ENCODE data around the gene AVL9. TPM values are rescaled to one million over a fixed set of nuclear protein-coding genes. Genes with fewer than 3 reads are reported as not detected.
"Not testable (repeated sequence)": the region's sequence is repeated elsewhere in the genome, so short reads cannot be mapped to it uniquely, and the experiment has no call there.

AVL9 gene
- total RNA-seq, 6 donors from 2014 or later = 26.9 to 68.1 (median 37.1) TPM

- peak; percentile 82 to 94 for DNase-seq
- peak; percentile 94 to 96 for ATAC-seq (ENCODE audit: low FRiP score in 2 of 2)
- Histone ChIP-seq H3K4me3 (peak within 1 kb of the TSS; percentile 74 to 93 (median 76)), H3K36me3 (peaks cover 0 to 23% (median 1%) of the 10 kb centered on the region in 4 donors), H3K27me3 (no peaks in the 10 kb centered on the region), H3K9me3 (no peaks in the 10 kb centered on the region), H3K27ac (peak within 1 kb of the TSS; percentile 82 to 93 (median 86)), H3K4me1 (peaks cover 15 to 20% (median 17%) of the 10 kb centered on the region in 4 donors)
- no peak for TF ChIP-seq CTCF (IDR thresholded peaks at IDR 0.05)
- no peak for TF ChIP-seq EP300 (IDR thresholded peaks at IDR 0.05)
- TF ChIP-seq POLR2A (IDR thresholded peaks at IDR 0.05) = peak in 1 of 4 donors; percentile 47
- TF ChIP-seq POLR2AphosphoS5 (IDR thresholded peaks at IDR 0.05) = peak; percentile 75 to 86
- 1% methylated on average over 8 to 37 of the region's 38 CpGs for WGBS, 2 donors
These were observed 5.0 kb upstream of the AVL9 start, which contains the start of gene LSM5 for GRCh38 chr7:32490127-32490796. LSM5 (minus strand) TSS chr7:32490380; CDS start chr7:32490365, 15 bp downstream.

DNA sequence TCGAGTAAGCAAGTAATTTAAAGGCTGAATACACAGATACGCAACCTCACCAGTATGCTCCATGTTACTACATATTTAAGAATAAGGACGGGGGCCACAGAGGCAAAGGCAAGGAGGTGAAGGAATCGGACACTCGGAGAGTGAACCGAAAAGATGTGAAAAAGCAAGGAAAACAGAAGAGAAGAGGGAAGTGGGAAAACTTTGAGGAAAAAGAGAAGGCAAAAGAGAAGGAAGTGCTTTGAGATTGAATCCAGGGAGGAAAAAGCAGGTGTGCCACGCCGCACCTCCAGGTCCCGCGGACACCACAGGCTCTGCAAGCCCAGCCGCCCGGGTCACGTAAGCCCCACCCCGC lies 367 bp upstream of the AVL9 start:
- no peak for TF ChIP-seq POLR2AphosphoS5 (IDR thresholded peaks at IDR 0.05)
- TF ChIP-seq POLR2A (IDR thresholded peaks at IDR 0.05) = no peak
- no peak for TF ChIP-seq CTCF (IDR thresholded peaks at IDR 0.05)
- no peak for TF ChIP-seq EP300 (IDR thresholded peaks at IDR 0.05)
- H3K9me3 ChIP-seq = no peaks in the 10 kb centered on the region
- peak in 1 of 2 donors; percentile 14 for ATAC-seq (ENCODE audit: low FRiP score in 2 of 2)
- 1 to 2% methylated on average over 11 to 14 of the region's 14 CpGs for WGBS, 2 donors
- DNase-seq = no peak
- peak overlapping the region; percentile 19 to 95 (median 79) for H3K4me3 ChIP-seq
- no peaks in the 10 kb centered on the region for H3K36me3 ChIP-seq
- no peaks in the 10 kb centered on the region for H3K27me3 ChIP-seq
- peaks cover 14 to 25% (median 21%) of the 10 kb centered on the region in 4 donors for H3K4me1 ChIP-seq
- peak overlapping the region; percentile 94 to 99 (median 98) for H3K27ac ChIP-seq

DNA sequence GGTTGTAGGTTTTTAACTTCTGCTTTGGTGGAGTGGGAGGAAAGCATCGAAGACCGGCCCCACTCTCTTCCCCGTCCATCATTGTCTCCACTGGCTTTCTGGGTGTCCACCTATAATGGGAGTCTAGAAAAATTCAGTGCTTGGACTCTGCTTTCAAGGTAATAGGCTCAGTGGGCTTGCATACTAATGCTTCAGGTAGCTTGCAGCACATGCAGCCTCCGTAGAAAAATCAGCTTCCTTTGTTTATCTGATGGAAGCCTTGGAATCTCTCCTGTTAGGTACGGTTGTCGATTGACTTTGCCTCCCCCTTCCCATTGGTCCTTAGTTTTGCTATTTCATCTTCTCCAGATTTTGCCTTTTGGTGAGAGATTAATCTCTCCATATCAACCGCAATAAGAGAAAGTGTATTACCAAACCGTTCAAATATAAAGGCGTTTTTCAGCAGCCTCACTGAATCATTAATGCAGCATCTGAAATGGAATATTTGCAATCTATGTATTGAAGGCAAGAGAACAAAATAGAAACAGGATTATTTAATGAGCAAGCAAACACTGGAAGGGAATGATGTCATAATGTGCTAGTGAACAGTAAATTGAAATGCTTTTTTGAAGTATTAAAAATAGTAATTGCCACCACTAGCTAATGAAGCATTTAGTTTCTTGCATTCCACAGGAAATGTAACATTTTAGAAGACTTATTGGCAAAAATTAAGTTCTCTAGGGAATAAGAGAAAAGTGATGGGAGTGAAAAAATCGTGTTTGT lies 944 bp downstream of the AVL9 start:
- no peak for ATAC-seq (ENCODE audit: low FRiP score in 2 of 2)
- H3K9me3 ChIP-seq = no peaks in the 10 kb centered on the region
- peak overlapping the region; percentile 94 to 99 (median 98) for H3K27ac ChIP-seq
- H3K4me1 ChIP-seq = peaks cover 23 to 28% (median 28%) of the 10 kb centered on the region in 4 donors
- TF ChIP-seq CTCF (IDR thresholded peaks at IDR 0.05) = no peak
- TF ChIP-seq EP300 (IDR thresholded peaks at IDR 0.05) = no peak
- no peak for TF ChIP-seq POLR2AphosphoS5 (IDR thresholded peaks at IDR 0.05)
- TF ChIP-seq POLR2A (IDR thresholded peaks at IDR 0.05) = no peak
- DNase-seq = no peak
- no peaks in the 10 kb centered on the region for H3K36me3 ChIP-seq
- 5% methylated on average over 10 of the region's 10 CpGs for WGBS, 2 donors
- H3K4me3 ChIP-seq = peak overlapping the region; percentile 68 to 99 (median 92)
- H3K27me3 ChIP-seq = no peaks in the 10 kb centered on the region

GRCh38 chr7:32499755-32500154 lies 4.5 kb downstream of the AVL9 start:
- H3K27ac ChIP-seq; DNase-seq; H3K27me3 ChIP-seq; H3K9me3 ChIP-seq; H3K36me3 ChIP-seq; ATAC-seq (ENCODE audit: low FRiP score in 2 of 2); H3K4me3 ChIP-seq: not testable (repeated sequence)
- H3K4me1 ChIP-seq = peaks cover 28 to 45% (median 37%) of the 10 kb centered on the region in 4 donors
- WGBS, 2 donors = 90 to 92% methylated on average over 2 of the region's 2 CpGs

GRCh38 chr7:32500216-32500615 lies 4.9 kb downstream of the AVL9 start:
- DNase-seq; H3K4me3 ChIP-seq; H3K36me3 ChIP-seq; H3K9me3 ChIP-seq; ATAC-seq (ENCODE audit: low FRiP score in 2 of 2); H3K27me3 ChIP-seq: not testable (repeated sequence)
- Histone ChIP-seq H3K4me1 (peaks cover 28 to 45% (median 37%) of the 10 kb centered on the region in 4 donors), H3K27ac (peak overlapping the region in 1 of 4 donors; percentile 65)
- WGBS, 2 donors = 96 to 97% methylated on average over 1 of the region's 1 CpG
